Caco-2 (cell line): ENCODE data around the gene TLN1. TPM values are rescaled to one million over a fixed set of nuclear protein-coding genes. Genes with fewer than 3 reads are reported as not detected.

Experiments used
- BruUV-seq: library from RNA; stranded (reverse); fragments of 400-500 nt; replicated peaks from 2 replicates; lab custom pipeline; 2021; lab: Mats Ljungman, UMichigan
- CTCF ChIA-PET: fragments of 300-600 bp; sonication (Branson Sonifier 250); formaldehyde crosslinking; loops from one replicate; lab custom pipeline; 2022; ENCODE audit warnings: antibody characterized with exemption; lab: Charles Lee
- POLR2A ChIA-PET: fragments of 300-600 bp; sonication (Branson Sonifier 250); formaldehyde crosslinking; loops from one replicate; lab custom pipeline; 2022; ENCODE audit warnings: antibody characterized with exemption; lab: Charles Lee
- DNase-seq, 2 experiments: peaks; one replicate each; pipeline versions ENCODE4 v3.0.0 to v3.0.0-alpha.2; 2020 to 2022
- H3K27me3 ChIP-seq: replicated peaks from 2 replicates; pipeline ENCODE4 v1.6.0; 2011; ENCODE audit warnings: low read length; ENCODE audit not compliant: control insufficient read depth, insufficient read depth
- H3K36me3 ChIP-seq: 2 replicates; pipeline ENCODE4 v1.5.1; 2011; ENCODE audit warnings: low read length; ENCODE audit not compliant: control insufficient read depth, insufficient read depth
- H3K4me1 ChIP-seq: fragments of 250-450 bp; sonication (Bioruptor Pico); 2 replicates; pipeline ENCODE4 v1.5.1; 2020; ENCODE audit warnings: mild to moderate bottlenecking
- H3K4me3 ChIP-seq: 2 replicates; pipeline ENCODE4 v1.5.1; 2011; ENCODE audit warnings: low read depth, mild to moderate bottlenecking, control low read depth, low read length
- H3K9me3 ChIP-seq: fragments of 250-450 bp; sonication (Bioruptor Pico); 2 replicates; pipeline ENCODE4 v1.5.1; 2020; ENCODE audit warnings: mild to moderate bottlenecking, moderate library complexity
- H3K27ac Mint-ChIP-seq: one replicate; pipeline ENCODE4 v1.8.0; 2022; ENCODE audit warnings: mixed read lengths; ENCODE audit not compliant: unreplicated experiment
- H3K27me3 Mint-ChIP-seq: one replicate; pipeline ENCODE4 v1.8.0; 2022; ENCODE audit warnings: mixed read lengths; ENCODE audit not compliant: insufficient read depth, unreplicated experiment
- H3K36me3 Mint-ChIP-seq: one replicate; pipeline ENCODE4 v1.8.0; 2022; ENCODE audit warnings: mild to moderate bottlenecking, mixed read lengths; ENCODE audit not compliant: insufficient read depth, unreplicated experiment
- H3K4me1 Mint-ChIP-seq: one replicate; pipeline ENCODE4 v1.8.0; 2022; ENCODE audit warnings: low read depth, mixed read lengths; ENCODE audit not compliant: unreplicated experiment
- H3K4me3 Mint-ChIP-seq: one replicate; pipeline ENCODE4 v1.8.0; 2022; ENCODE audit warnings: mild to moderate bottlenecking, moderate library complexity, mixed read lengths; ENCODE audit not compliant: unreplicated experiment
- H3K9me3 Mint-ChIP-seq: one replicate; pipeline ENCODE4 v1.8.0; 2022; ENCODE audit warnings: mixed read lengths; ENCODE audit not compliant: unreplicated experiment
- CTCF ChIP-seq, 2 experiments: fragments of 200-600 bp in 1 of 2; IDR thresholded peaks; 1 replicate in 1 of 2; 2 replicates in 1 of 2; pipeline versions ENCODE4 v1.5.1 to v1.8.0; 2011 to 2022; ENCODE audit warnings: antibody characterized with exemption in 1 of 2, control low read depth in 1 of 2, inconsistent platforms in 1 of 2, low read depth in 1 of 2, low read length in 1 of 2, mild to moderate bottlenecking in 1 of 2, moderate library complexity in 1 of 2; ENCODE audit not compliant: insufficient read depth in 1 of 2, severe bottlenecking in 1 of 2, unreplicated experiment in 1 of 2
- intact Hi-C: fragments of 100-400 bp; cut with micrococcal nuclease; formaldehyde crosslinking; loops from one replicate; pipeline ENCODE4 v1.10.0; 2022; ENCODE audit not compliant: unreplicated experiment
- total RNA-seq: library from RNA; stranded (reverse); gene quantifications from 2 replicates; pipeline ENCODE4 v1.2.3, GENCODE V29; 2022

TLN1 gene
- total RNA-seq, 1 experiment from 2014 or later, result 147 TPM

- H3K36me3 ChIP-seq, result peaks cover 6% of the 10 kb centered on the region
- POLR2A ChIA-PET, result no interaction called here
- no peak for DNase-seq
- H3K9me3 ChIP-seq, result no peaks in the 10 kb centered on the region
- H3K4me1 ChIP-seq, result no peaks in the 10 kb centered on the region
- intact Hi-C loops, result no loop called here
- CTCF ChIA-PET, result interaction anchor here (0.6 kb wide), 1 partner anchor 43 kb away, joined by 4 read pairs; no protein-coding TSS in a partner anchor
- H3K4me3 ChIP-seq, result no peak overlapping the region
- H3K27me3 Mint-ChIP-seq, result no peaks in the 10 kb centered on the region
- no peak overlapping the region for H3K4me3 Mint-ChIP-seq
- no TSS peak for BruUV-seq
- H3K9me3 Mint-ChIP-seq, result no peaks in the 10 kb centered on the region
- TF ChIP-seq CTCF (IDR thresholded peaks at IDR 0.05; ENCODE audit: insufficient read depth in 1 of 2, low read depth in 1 of 2, low read length in 1 of 2, severe bottlenecking in 1 of 2, unreplicated experiment in 1 of 2), result no peak
- H3K4me1 Mint-ChIP-seq, result no peaks in the 10 kb centered on the region
- H3K36me3 Mint-ChIP-seq, result peaks cover 45% of the 10 kb centered on the region
- no peaks in the 10 kb centered on the region for H3K27me3 ChIP-seq
- H3K27ac Mint-ChIP-seq, result no peak overlapping the region
Measured at GRCh38 chr9:35702696-35703095, 29.3 kb downstream of the TLN1 start.

- Histone ChIP-seq H3K4me3 (no peak overlapping the region), H3K4me1 (peaks cover 5% of the 10 kb centered on the region), H3K27me3 (no peaks in the 10 kb centered on the region), H3K36me3 (peaks cover 3% of the 10 kb centered on the region), H3K9me3 (no peaks in the 10 kb centered on the region)
- Mint-ChIP-seq H3K36me3 (peaks cover 37% of the 10 kb centered on the region), H3K4me3 (no peak overlapping the region), H3K4me1 (no peaks in the 10 kb centered on the region), H3K27ac (no peak overlapping the region), H3K27me3 (no peaks in the 10 kb centered on the region), H3K9me3 (no peaks in the 10 kb centered on the region)
- DNase-seq, result no peak
- POLR2A ChIA-PET, result no interaction called here
- BruUV-seq, result no TSS peak
- CTCF ChIA-PET, result no interaction called here
- TF ChIP-seq CTCF (IDR thresholded peaks at IDR 0.05; ENCODE audit: insufficient read depth in 1 of 2, low read depth in 1 of 2, low read length in 1 of 2, severe bottlenecking in 1 of 2, unreplicated experiment in 1 of 2), result no peak
- intact Hi-C loops, result no loop called here
Measured at GRCh38 chr9:35700942-35701341, 31.1 kb downstream of the TLN1 start.

GRCh38 chr9:35700031-35700430 is 32.0 kb downstream of the TLN1 start:
- peaks cover 36% of the 10 kb centered on the region for H3K36me3 Mint-ChIP-seq
- no peaks in the 10 kb centered on the region for H3K9me3 Mint-ChIP-seq
- CTCF ChIA-PET, result no interaction called here
- no peak overlapping the region for H3K27ac Mint-ChIP-seq
- peaks cover 1% of the 10 kb centered on the region for H3K36me3 ChIP-seq
- no peak overlapping the region for H3K4me3 ChIP-seq
- H3K4me3 Mint-ChIP-seq, result no peak overlapping the region
- H3K27me3 Mint-ChIP-seq, result no peaks in the 10 kb centered on the region
- intact Hi-C loops, result no loop called here
- POLR2A ChIA-PET, result no interaction called here
- no peak for DNase-seq
- no TSS peak for BruUV-seq
- peaks cover 8% of the 10 kb centered on the region for H3K4me1 ChIP-seq
- no peak for TF ChIP-seq CTCF (IDR thresholded peaks at IDR 0.05; ENCODE audit: insufficient read depth in 1 of 2, low read depth in 1 of 2, low read length in 1 of 2, severe bottlenecking in 1 of 2, unreplicated experiment in 1 of 2)
- no peaks in the 10 kb centered on the region for H3K9me3 ChIP-seq
- H3K27me3 ChIP-seq, result no peaks in the 10 kb centered on the region
- H3K4me1 Mint-ChIP-seq, result no peaks in the 10 kb centered on the region
